ENCODE measurements around the gene AGBL1.

AGBL1 gene

GRCh38 chr15:86961669-86962068, 882.0 kb downstream of the AGBL1 start:
- Histone ChIP-seq H3K27ac (no peak overlapping the region), H4K20me1 (ENCODE audit: insufficient read depth) (no peaks in the 10 kb centered on the region), H3K4me3 (IDR thresholded peaks at IDR 0.05; ENCODE audit: insufficient read depth, low read depth, low read length) (no peak overlapping the region), H3K79me2 (ENCODE audit: insufficient read depth, low read depth) (no peaks in the 10 kb centered on the region), H2AFZ (ENCODE audit: low read depth) (no peak overlapping the region), H3K9ac (no peak overlapping the region), H3K4me1 (ENCODE audit: low read depth, poor library complexity, severe bottlenecking) (no peaks in the 10 kb centered on the region), H3K36me3 (ENCODE audit: insufficient read depth) (no peaks in the 10 kb centered on the region), H3K27me3 (ENCODE audit: insufficient read depth, low read depth) (no peaks in the 10 kb centered on the region), H3K4me2 (no peak overlapping the region)
- TF ChIP-seq, protein P1, sequence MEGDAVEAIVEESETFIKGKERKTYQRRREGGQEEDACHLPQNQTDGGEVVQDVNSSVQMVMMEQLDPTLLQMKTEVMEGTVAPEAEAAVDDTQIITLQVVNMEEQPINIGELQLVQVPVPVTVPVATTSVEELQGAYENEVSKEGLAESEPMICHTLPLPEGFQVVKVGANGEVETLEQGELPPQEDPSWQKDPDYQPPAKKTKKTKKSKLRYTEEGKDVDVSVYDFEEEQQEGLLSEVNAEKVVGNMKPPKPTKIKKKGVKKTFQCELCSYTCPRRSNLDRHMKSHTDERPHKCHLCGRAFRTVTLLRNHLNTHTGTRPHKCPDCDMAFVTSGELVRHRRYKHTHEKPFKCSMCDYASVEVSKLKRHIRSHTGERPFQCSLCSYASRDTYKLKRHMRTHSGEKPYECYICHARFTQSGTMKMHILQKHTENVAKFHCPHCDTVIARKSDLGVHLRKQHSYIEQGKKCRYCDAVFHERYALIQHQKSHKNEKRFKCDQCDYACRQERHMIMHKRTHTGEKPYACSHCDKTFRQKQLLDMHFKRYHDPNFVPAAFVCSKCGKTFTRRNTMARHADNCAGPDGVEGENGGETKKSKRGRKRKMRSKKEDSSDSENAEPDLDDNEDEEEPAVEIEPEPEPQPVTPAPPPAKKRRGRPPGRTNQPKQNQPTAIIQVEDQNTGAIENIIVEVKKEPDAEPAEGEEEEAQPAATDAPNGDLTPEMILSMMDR (conservative IDR thresholded peaks at IDR 0.05; ENCODE audit: low read depth, low read length), result no peak

- H3K4me2 ChIP-seq, result no peak overlapping the region
These were observed 884.6 kb downstream of the AGBL1 start for GRCh38 chr15:86964271-86964670.

GRCh38 chr15:86968244-86968643, 888.6 kb downstream of the AGBL1 start:
- Histone ChIP-seq H3K27ac (no peak overlapping the region), H3K79me2 (ENCODE audit: insufficient read depth, low read depth) (no peaks in the 10 kb centered on the region), H3K4me1 (ENCODE audit: low read depth, poor library complexity, severe bottlenecking) (no peaks in the 10 kb centered on the region), H3K27me3 (ENCODE audit: insufficient read depth, low read depth) (no peaks in the 10 kb centered on the region), H3K4me2 (no peak overlapping the region), H3K4me3 (IDR thresholded peaks at IDR 0.05; ENCODE audit: insufficient read depth, low read depth, low read length) (no peak overlapping the region), H3K36me3 (ENCODE audit: insufficient read depth) (no peaks in the 10 kb centered on the region), H2AFZ (ENCODE audit: low read depth) (no peak overlapping the region), H4K20me1 (ENCODE audit: insufficient read depth) (no peaks in the 10 kb centered on the region), H3K9ac (no peak overlapping the region)
- TF ChIP-seq, protein P1 (conservative IDR thresholded peaks at IDR 0.05; ENCODE audit: low read depth, low read length), result no peak

More at GRCh38 chr15:86964271-86964670, 884.6 kb downstream of the AGBL1 start:
- no peak overlapping the region for H3K4me3 ChIP-seq (IDR thresholded peaks at IDR 0.05; ENCODE audit: insufficient read depth, low read depth, low read length)
- TF ChIP-seq, protein P1 (conservative IDR thresholded peaks at IDR 0.05; ENCODE audit: low read depth, low read length), result no peak
- H3K27me3 ChIP-seq (ENCODE audit: insufficient read depth, low read depth), result no peaks in the 10 kb centered on the region
- no peaks in the 10 kb centered on the region for H3K79me2 ChIP-seq (ENCODE audit: insufficient read depth, low read depth)
- H2AFZ ChIP-seq (ENCODE audit: low read depth), result no peak overlapping the region
- H3K9ac ChIP-seq, result no peak overlapping the region
- no peaks in the 10 kb centered on the region for H4K20me1 ChIP-seq (ENCODE audit: insufficient read depth)
- H3K4me1 ChIP-seq (ENCODE audit: low read depth, poor library complexity, severe bottlenecking), result no peaks in the 10 kb centered on the region
- no peaks in the 10 kb centered on the region for H3K36me3 ChIP-seq (ENCODE audit: insufficient read depth)
- no peak overlapping the region for H3K27ac ChIP-seq

GRCh38 chr15:86969364-86969763, 889.7 kb downstream of the AGBL1 start:
- Histone ChIP-seq H2AFZ (ENCODE audit: low read depth) (no peak overlapping the region), H4K20me1 (ENCODE audit: insufficient read depth) (no peaks in the 10 kb centered on the region), H3K27me3 (ENCODE audit: insufficient read depth, low read depth) (no peaks in the 10 kb centered on the region), H3K36me3 (ENCODE audit: insufficient read depth) (no peaks in the 10 kb centered on the region), H3K4me2 (no peak overlapping the region), H3K27ac (no peak overlapping the region), H3K9ac (no peak overlapping the region), H3K4me1 (ENCODE audit: low read depth, poor library complexity, severe bottlenecking) (no peaks in the 10 kb centered on the region), H3K79me2 (ENCODE audit: insufficient read depth, low read depth) (no peaks in the 10 kb centered on the region), H3K4me3 (IDR thresholded peaks at IDR 0.05; ENCODE audit: insufficient read depth, low read depth, low read length) (no peak overlapping the region)
- TF ChIP-seq, protein P1 (conservative IDR thresholded peaks at IDR 0.05; ENCODE audit: low read depth, low read length), result no peak
